ENCODE data around the gene TMEM132D. TPM values are rescaled to one million over a fixed set of nuclear protein-coding genes. Genes with fewer than 3 reads are reported as not detected.

TMEM132D gene
- total RNA-seq, 1 donor from 2014 or later, result 1.0 TPM

DNA sequence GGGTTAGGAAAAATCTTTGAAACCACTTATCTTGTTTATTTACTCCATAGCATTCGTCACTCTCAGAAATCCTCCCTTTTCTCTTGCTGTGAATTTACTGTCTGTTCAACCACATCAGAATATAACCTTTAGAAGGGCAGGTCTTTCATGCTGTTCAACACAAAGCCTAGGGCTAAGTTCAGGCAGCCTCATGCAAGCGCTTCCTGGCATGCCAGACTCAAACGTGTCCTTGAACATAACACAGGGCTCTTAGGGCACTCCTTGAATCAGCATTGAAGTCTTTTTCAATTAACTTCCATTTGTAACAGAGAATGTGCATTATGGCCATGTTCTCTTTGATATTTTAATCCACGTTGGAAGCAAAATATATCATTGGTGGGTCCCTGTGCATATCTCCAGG lies 672.8 kb downstream of the TMEM132D start:
- no peak for ATAC-seq
- intact Hi-C loops (cut with DNase I), result no loop called here

DNA sequence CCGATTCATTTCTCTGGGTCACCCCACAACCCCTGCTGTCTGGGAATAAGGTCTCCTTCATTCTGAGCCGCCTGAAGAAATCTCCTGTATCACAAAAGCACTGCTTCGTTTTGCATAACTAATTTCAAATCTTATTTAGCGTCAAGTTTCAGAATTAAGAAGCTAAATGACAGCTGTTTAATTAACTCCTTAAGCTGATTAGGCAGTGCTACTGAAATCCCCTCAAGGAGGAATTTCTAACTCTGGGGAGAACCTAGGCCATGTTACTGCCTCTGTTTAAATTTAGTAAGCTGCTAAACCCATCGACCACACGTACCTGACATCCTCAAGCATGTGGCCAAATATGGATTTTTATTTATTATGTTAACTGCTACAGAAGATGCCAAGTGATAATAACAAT lies 677.0 kb downstream of the TMEM132D start:
- H3K4me3 ChIP-seq, result no peak overlapping the region
- no peaks in the 10 kb centered on the region for H3K27me3 ChIP-seq
- TF ChIP-seq, protein P1, sequence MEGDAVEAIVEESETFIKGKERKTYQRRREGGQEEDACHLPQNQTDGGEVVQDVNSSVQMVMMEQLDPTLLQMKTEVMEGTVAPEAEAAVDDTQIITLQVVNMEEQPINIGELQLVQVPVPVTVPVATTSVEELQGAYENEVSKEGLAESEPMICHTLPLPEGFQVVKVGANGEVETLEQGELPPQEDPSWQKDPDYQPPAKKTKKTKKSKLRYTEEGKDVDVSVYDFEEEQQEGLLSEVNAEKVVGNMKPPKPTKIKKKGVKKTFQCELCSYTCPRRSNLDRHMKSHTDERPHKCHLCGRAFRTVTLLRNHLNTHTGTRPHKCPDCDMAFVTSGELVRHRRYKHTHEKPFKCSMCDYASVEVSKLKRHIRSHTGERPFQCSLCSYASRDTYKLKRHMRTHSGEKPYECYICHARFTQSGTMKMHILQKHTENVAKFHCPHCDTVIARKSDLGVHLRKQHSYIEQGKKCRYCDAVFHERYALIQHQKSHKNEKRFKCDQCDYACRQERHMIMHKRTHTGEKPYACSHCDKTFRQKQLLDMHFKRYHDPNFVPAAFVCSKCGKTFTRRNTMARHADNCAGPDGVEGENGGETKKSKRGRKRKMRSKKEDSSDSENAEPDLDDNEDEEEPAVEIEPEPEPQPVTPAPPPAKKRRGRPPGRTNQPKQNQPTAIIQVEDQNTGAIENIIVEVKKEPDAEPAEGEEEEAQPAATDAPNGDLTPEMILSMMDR (IDR thresholded peaks at IDR 0.05), result no peak
- no peaks in the 10 kb centered on the region for H3K4me1 ChIP-seq
- ATAC-seq, result no peak
- no peak overlapping the region for H3K27ac ChIP-seq
- DNase-seq, result no peak
- no peaks in the 10 kb centered on the region for H3K36me3 ChIP-seq
- no peaks in the 10 kb centered on the region for H3K9me3 ChIP-seq
- intact Hi-C loops (cut with DNase I), result no loop called here

More for the DNA sequence above, 672.8 kb downstream of the TMEM132D start:
- Histone ChIP-seq H3K36me3 (no peaks in the 10 kb centered on the region), H3K4me1 (no peaks in the 10 kb centered on the region), H3K27me3 (no peaks in the 10 kb centered on the region), H3K9me3 (no peaks in the 10 kb centered on the region), H3K4me3 (no peak overlapping the region), H3K27ac (no peak overlapping the region)
- TF ChIP-seq, protein P1 (IDR thresholded peaks at IDR 0.05), result no peak
- DNase-seq, result no peak

DNA sequence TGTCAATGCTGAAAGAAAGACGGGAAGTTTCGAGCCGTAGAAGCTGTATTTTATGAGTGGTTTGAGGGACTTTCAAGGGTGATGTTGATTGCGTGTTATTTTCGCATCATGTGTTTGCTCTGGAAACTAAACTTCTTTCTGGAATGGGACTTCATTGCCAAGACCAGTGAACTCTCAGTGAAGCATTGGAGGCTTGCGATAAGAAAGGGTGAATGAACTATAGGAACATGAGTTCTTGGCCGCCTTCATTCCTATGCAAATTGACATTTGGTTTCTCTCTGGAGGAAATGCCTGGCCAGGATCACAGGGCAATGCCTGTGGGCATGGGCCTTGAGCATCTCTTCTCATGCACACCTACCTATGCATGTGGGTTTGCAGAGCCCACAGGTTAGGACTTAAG lies 677.8 kb downstream of the TMEM132D start:
- Histone ChIP-seq H3K4me1 (no peaks in the 10 kb centered on the region), H3K4me3 (no peak overlapping the region), H3K9me3 (no peaks in the 10 kb centered on the region), H3K27me3 (no peaks in the 10 kb centered on the region), H3K27ac (no peak overlapping the region), H3K36me3 (no peaks in the 10 kb centered on the region)
- ATAC-seq (peak; percentile 69), DNase-seq (no peak)
- intact Hi-C loops (cut with DNase I), result no loop called here
- TF ChIP-seq, protein P1 (IDR thresholded peaks at IDR 0.05), result no peak

DNA sequence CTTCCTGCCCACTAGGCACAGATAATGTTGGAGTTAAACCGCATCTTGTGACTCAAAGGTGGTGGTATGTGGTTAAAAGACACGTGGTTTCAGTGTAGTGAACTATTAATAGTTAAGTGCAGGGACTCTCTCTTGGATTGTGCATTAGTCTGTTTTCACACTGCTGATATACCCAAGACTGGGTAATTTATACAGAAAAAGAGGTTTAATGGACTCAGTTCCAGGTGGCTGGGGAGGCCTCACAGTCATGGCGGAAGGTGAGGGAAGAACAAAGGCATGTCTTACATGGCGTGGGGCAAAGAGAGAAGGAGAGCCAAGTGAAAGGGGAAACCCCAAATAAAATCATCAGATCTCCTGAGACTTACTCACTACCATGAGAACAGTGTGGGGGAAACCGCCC lies 688.3 kb downstream of the TMEM132D start:
- Histone ChIP-seq H3K4me3 (no peak overlapping the region), H3K27me3 (no peaks in the 10 kb centered on the region), H3K36me3 (no peaks in the 10 kb centered on the region), H3K27ac (no peak overlapping the region), H3K4me1 (no peaks in the 10 kb centered on the region), H3K9me3 (no peaks in the 10 kb centered on the region)
- intact Hi-C loops (cut with DNase I), result no loop called here
- no peak for ATAC-seq
- TF ChIP-seq, protein P1 (IDR thresholded peaks at IDR 0.05), result no peak
- DNase-seq, result no peak

DNA sequence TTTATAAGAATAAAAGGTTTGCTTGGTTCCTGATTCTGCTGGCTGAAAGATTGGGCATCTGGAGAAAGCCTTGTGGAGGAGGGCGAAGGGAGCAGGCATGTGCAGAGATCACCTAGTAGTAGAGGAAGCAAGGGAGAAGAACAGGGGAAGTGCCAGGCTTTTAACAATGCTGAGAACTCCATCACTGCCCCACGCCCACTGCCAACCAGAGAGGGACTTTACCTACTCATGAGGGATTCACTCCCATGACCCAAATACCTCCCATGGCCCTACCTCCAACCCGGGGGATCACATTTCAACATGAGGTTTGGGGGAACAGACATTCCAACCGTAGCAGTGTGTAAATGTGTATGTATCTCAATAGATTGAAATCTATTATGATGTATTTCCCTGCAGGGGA lies 690.3 kb downstream of the TMEM132D start:
- intact Hi-C loops (cut with DNase I), result no loop called here
- Histone ChIP-seq H3K9me3 (no peaks in the 10 kb centered on the region), H3K27ac (no peak overlapping the region), H3K36me3 (no peaks in the 10 kb centered on the region), H3K4me3 (no peak overlapping the region), H3K27me3 (no peaks in the 10 kb centered on the region), H3K4me1 (no peaks in the 10 kb centered on the region)
- ATAC-seq (no peak), DNase-seq (no peak)
- TF ChIP-seq, protein P1 (IDR thresholded peaks at IDR 0.05), result no peak
